Panc1 (cell line): ENCODE results near the gene TET3. TPM values are rescaled to one million over a fixed set of nuclear protein-coding genes. Genes with fewer than 3 reads are reported as not detected.

Experiments
- ATAC-seq: fragments of 200-7000 bp; cut with Tn5 transposase; 2 replicates; pipeline ENCODE4 v1.9.1; 2020; ENCODE audit warnings: mild to moderate bottlenecking, moderate library complexity
- BruUV-seq: library from RNA; stranded (reverse); fragments of 400-500 nt; replicated peaks from 2 replicates; lab custom pipeline; 2021; lab: Mats Ljungman, UMichigan
- CTCF ChIA-PET: fragments of 300-600 bp; sonication (Branson Sonifier 250); formaldehyde crosslinking; loops from one replicate; lab custom pipeline; 2022; ENCODE audit warnings: antibody characterized with exemption; lab: Charles Lee
- POLR2A ChIA-PET: fragments of 300-600 bp; sonication (Branson Sonifier 250); formaldehyde crosslinking; loops from one replicate; lab custom pipeline; 2022; ENCODE audit warnings: antibody characterized with exemption; lab: Charles Lee
- DNase-seq: peaks from one replicate; pipeline ENCODE4 v3.0.0-alpha.2; 2010; ENCODE audit warnings: low read depth, low spot score
- H3K27ac ChIP-seq: 2 replicates; pipeline ENCODE4 v1.5.1; 2011; ENCODE audit warnings: mild to moderate bottlenecking, low read length, inconsistent platforms
- H3K27me3 ChIP-seq: fragments of 200-500 bp; sonication (Bioruptor generic); 2 replicates; pipeline ENCODE4 v1.6.0; 2014; ENCODE audit warnings: low read length, inconsistent platforms; ENCODE audit not compliant: control insufficient read depth, insufficient read depth
- H3K36me3 ChIP-seq: fragments of 200-500 bp; sonication (Bioruptor generic); 2 replicates; pipeline ENCODE4 v1.5.1; 2014; ENCODE audit warnings: inconsistent platforms, mild to moderate bottlenecking, low read length, moderate library complexity; ENCODE audit not compliant: control insufficient read depth, insufficient read depth
- H3K4me1 ChIP-seq: 2 replicates; pipeline ENCODE4 v1.5.1; 2011; ENCODE audit warnings: inconsistent platforms, mild to moderate bottlenecking, low read length, moderate library complexity; ENCODE audit not compliant: control insufficient read depth, insufficient read depth
- H3K4me3 ChIP-seq, 2 experiments: 2 replicates each; pipeline ENCODE4 v1.5.1; 2011 to 2012; ENCODE audit warnings: low read depth in 2 of 2, low read length in 2 of 2, mild to moderate bottlenecking in 2 of 2, inconsistent platforms in 1 of 2, moderate library complexity in 1 of 2
- H3K9me3 ChIP-seq: fragments of 200-500 bp; sonication (Bioruptor generic); 2 replicates; pipeline ENCODE4 v1.5.1; 2014; ENCODE audit warnings: low read depth, mild to moderate bottlenecking, inconsistent platforms, low read length, moderate library complexity; ENCODE audit not compliant: control insufficient read depth, insufficient read depth
- CTCF ChIP-seq: fragments of 450-650 bp; IDR thresholded peaks from 2 replicates; pipeline ENCODE4 v1.5.1; 2017; ENCODE audit warnings: mild to moderate bottlenecking
- POLR2AphosphoS5 ChIP-seq: IDR thresholded peaks from 2 replicates; pipeline ENCODE4 v1.6.1; 2012; ENCODE audit warnings: mild to moderate bottlenecking, low read depth, low read length, moderate library complexity
- REST ChIP-seq, 2 experiments: IDR thresholded peaks; 2 replicates each; pipeline ENCODE4 v1.6.1; 2011 to 2012; ENCODE audit warnings: low read depth in 2 of 2, control low read depth in 1 of 2, low read length in 1 of 2, mild to moderate bottlenecking in 1 of 2, moderate library complexity in 1 of 2; ENCODE audit not compliant: insufficient read depth in 1 of 2
- SIN3A ChIP-seq: IDR thresholded peaks from 2 replicates; pipeline ENCODE4 v1.6.1; 2012; ENCODE audit warnings: low read depth, mild to moderate bottlenecking, low read length, moderate library complexity, borderline replicate concordance; ENCODE audit not compliant: insufficient read depth
- TCF7L2 ChIP-seq: IDR thresholded peaks from 2 replicates; pipeline ENCODE4 v1.6.1; 2011; ENCODE audit warnings: mild to moderate bottlenecking, low read depth, low read length, inconsistent platforms
- in situ Hi-C: cut with HindIII; loops from 2 replicates; pipeline ENCODE4 v1.10.0; 2016; ENCODE audit warnings: low sequenced_read_pairs, low pct_unique_long_range_greater_than_20kb
- intact Hi-C: fragments of 100-400 bp; cut with micrococcal nuclease; formaldehyde crosslinking; loops from one replicate; pipeline ENCODE4 v1.10.0; 2022; ENCODE audit not compliant: unreplicated experiment
- total RNA-seq: library from RNA; stranded (reverse); gene quantifications from one replicate; pipeline ENCODE4 v1.2.1, GENCODE V29; 2021; ENCODE audit not compliant: unreplicated experiment

TET3 gene
- total RNA-seq, 1 experiment from 2014 or later = 13.1 TPM

GRCh38 chr2:74021407-74021755 lies 36.7 kb downstream of the TET3 start:
- intact Hi-C loops = no loop called here
- ChIA-PET POLR2A (no interaction called here), CTCF (no interaction called here)
- Histone ChIP-seq H3K36me3 (no peaks in the 10 kb centered on the region), H3K27me3 (no peaks in the 10 kb centered on the region), H3K27ac (no peak overlapping the region), H3K9me3 (no peaks in the 10 kb centered on the region), H3K4me1 (no peaks in the 10 kb centered on the region), H3K4me3 (no peak overlapping the region)
- ATAC-seq = no peak
- BruUV-seq = no TSS peak
- no peak for DNase-seq
- in situ Hi-C loops = no loop called here
- no peak for TF ChIP-seq POLR2AphosphoS5
- no peak for TF ChIP-seq CTCF
- no peak for TF ChIP-seq SIN3A
- no peak for TF ChIP-seq TCF7L2
- TF ChIP-seq REST (IDR thresholded peaks at IDR 0.05; ENCODE audit: insufficient read depth in 1 of 2, low read depth in 2 of 2, low read length in 1 of 2) = no peak

GRCh38 chr2:74024216-74024615 lies 39.5 kb downstream of the TET3 start:
- TF ChIP-seq SIN3A = no peak
- no peak for TF ChIP-seq TCF7L2
- TF ChIP-seq REST (IDR thresholded peaks at IDR 0.05; ENCODE audit: insufficient read depth in 1 of 2, low read depth in 2 of 2, low read length in 1 of 2) = no peak
- no peak for TF ChIP-seq CTCF
- TF ChIP-seq POLR2AphosphoS5 = no peak
- ATAC-seq (no peak), DNase-seq (no peak)
- intact Hi-C loops = no loop called here
- CTCF ChIA-PET = no interaction called here
- no TSS peak for BruUV-seq
- Histone ChIP-seq H3K27me3 (no peaks in the 10 kb centered on the region), H3K36me3 (no peaks in the 10 kb centered on the region), H3K27ac (no peak overlapping the region), H3K9me3 (no peaks in the 10 kb centered on the region), H3K4me1 (no peaks in the 10 kb centered on the region), H3K4me3 (no peak overlapping the region)
- in situ Hi-C loops = no loop called here
- POLR2A ChIA-PET = no interaction called here
